Transverse colon (tissue), 3 donors: ENCODE measurements around the gene RHO.

Experiments
- POLR2A ChIP-seq: fragments of 450-650 bp; IDR thresholded peaks from one replicate; pipeline ENCODE4 v1.6.1; 2016; ENCODE audit warnings: antibody characterized with exemption, mild to moderate bottlenecking, moderate library complexity
- TF ChIP-seq, protein P1 (sequence below), 5 experiments: fragments of 200-600 bp in 3 of 5; fragments of 450-650 bp in 2 of 5; sonication (generic) in 3 of 5; IDR thresholded peaks; 1 replicate in 2 of 5; 2 replicates in 3 of 5; pipeline ENCODE4 v1.5.1; 2016 to 2017; ENCODE audit warnings: antibody characterized with exemption in 5 of 5, inconsistent platforms in 3 of 5, mild to moderate bottlenecking in 2 of 5, moderate library complexity in 1 of 5

DNA sequence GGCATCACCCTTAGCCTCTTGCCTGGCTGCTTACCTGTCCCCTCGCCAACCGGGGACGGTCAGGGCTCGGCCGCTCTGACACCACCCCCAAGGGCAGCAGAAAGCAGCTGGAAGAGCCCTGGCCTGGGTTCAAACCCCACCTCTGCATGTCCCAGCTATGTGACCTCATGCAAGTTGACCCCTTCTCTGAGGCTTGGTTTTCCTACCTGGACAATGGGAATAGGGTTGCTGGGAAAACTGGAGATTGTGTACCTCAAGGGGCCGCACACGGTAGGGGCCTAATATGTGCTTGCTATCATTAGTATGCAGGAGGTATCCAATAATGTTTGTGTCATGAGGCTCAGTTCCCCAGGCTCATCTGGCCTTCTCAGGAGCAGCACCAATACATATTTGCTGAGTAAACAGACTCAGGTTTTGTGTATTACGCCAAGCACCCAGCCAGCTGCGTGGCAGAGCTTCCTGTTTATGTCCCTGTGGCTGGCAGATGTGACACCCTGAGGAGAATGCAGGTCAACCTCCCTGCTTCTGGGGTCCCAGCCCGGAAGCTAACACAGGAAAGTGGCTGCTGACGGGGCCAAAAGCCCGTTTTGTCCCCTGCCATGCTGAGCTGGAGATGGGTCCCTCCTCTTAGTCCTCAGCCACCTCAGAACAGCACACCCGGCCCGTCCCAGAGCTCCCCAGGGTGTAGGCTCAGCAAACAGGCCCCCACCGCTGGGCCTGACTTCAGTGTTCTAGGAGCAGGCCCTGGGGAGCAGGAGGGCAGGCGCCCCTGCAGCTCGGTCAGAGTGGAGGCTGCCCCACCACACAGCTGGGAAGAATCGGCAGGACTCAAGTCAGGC is 48.3 kb downstream of the RHO start:
- TF ChIP-seq, protein P1, sequence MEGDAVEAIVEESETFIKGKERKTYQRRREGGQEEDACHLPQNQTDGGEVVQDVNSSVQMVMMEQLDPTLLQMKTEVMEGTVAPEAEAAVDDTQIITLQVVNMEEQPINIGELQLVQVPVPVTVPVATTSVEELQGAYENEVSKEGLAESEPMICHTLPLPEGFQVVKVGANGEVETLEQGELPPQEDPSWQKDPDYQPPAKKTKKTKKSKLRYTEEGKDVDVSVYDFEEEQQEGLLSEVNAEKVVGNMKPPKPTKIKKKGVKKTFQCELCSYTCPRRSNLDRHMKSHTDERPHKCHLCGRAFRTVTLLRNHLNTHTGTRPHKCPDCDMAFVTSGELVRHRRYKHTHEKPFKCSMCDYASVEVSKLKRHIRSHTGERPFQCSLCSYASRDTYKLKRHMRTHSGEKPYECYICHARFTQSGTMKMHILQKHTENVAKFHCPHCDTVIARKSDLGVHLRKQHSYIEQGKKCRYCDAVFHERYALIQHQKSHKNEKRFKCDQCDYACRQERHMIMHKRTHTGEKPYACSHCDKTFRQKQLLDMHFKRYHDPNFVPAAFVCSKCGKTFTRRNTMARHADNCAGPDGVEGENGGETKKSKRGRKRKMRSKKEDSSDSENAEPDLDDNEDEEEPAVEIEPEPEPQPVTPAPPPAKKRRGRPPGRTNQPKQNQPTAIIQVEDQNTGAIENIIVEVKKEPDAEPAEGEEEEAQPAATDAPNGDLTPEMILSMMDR (IDR thresholded peaks at IDR 0.05) = no peak
- TF ChIP-seq POLR2A = peak; percentile 14
